Germinal center (tissue), 1 donor: ENCODE data around the gene HGD.
"Not testable (repeated sequence)": the region's sequence is repeated elsewhere in the genome, so short reads cannot be mapped to it uniquely, and the experiment has no call there.

ENCODE experiments used
- DNase-seq: peaks from one replicate; pipeline ENCODE4 v3.0.0; 2012; ENCODE audit warnings: mixed read lengths, low spot score

HGD gene

GRCh38 chr3:120682095-120682681 lies at the start of gene HGD:
HGD (minus strand) TSS chr3:120682239; CDS start chr3:120682111, 128 bp downstream.
- DNase-seq = no peak

- no peak for DNase-seq
Observed at GRCh38 chr3:120730576-120731542, 48.8 kb upstream of the HGD start.

DNA sequence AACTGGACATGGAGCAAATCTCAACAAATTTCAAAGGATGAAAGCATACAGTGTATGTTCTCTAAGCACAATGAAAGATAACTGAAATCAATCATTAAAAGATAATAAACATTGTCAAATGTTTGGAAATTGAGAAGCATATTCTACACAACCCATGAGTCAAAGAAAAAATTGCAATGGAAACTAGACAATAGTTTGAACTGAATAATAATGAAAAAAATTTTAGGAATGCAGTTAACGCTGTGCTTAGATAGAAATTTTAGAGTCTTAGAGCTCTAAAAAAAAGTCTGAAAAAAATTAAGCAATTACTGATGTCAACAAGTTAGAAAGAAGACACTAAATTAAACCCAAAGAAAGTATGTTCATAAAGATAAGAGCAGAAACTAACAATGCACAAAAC lies 44.8 kb upstream of the HGD start:
- DNase-seq = no peak

DNA sequence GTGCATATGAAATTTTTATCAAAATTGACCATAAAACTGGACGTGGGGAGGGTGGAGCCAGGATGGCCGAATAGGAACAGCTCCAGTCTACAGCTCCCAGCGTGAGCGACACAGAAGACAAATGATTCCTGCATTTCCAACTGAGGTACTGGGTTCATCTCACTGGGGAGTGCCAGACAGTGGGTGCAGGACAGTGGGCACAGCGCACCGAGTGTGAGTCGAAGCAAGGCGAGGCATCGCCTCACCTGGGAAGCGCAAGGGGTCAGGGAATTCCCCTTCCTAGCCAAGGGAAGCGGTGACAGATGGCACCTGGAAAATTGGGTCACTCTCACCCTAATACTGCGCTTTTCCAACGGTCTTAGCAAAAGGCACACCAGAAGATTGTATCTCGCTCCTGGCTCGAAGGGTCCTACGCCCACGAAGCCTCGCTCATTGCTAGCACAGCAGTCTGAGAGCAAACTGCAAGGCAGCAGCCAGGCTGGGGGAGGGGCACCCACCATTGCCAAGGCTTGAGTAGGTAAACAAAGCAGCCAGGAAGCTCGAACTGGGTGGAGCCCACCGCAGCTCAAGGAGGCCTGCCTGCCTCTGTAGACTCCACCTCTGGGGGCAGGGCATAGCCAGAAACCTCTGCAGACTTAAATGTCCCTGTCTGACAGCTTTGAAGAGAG lies 37.3 kb upstream of the HGD start:
- not testable (repeated sequence) for DNase-seq

- no peak for DNase-seq
Observed at GRCh38 chr3:120713262-120713661, 31.2 kb upstream of the HGD start.

- DNase-seq = no peak
Observed at GRCh38 chr3:120710369-120710768, 28.3 kb upstream of the HGD start.

DNA sequence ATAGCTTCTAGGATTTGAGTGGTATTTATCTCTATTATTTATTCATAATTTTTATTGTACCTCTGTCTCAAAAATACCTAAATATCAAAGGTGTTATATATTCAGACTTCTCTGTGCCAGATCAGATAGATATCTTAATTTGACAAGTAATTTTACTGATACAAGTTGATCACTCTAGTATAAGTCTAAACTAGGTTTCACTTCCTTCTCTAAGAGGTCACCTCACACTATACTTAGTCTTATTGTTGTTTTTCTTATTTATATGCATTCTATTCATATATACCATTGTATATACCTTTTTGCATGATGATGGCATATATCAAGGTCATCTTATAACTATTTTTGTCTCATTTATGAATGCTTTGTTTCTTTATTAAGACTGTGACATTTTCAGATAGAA lies 26.4 kb upstream of the HGD start:
- peak; percentile 2 for DNase-seq

DNA sequence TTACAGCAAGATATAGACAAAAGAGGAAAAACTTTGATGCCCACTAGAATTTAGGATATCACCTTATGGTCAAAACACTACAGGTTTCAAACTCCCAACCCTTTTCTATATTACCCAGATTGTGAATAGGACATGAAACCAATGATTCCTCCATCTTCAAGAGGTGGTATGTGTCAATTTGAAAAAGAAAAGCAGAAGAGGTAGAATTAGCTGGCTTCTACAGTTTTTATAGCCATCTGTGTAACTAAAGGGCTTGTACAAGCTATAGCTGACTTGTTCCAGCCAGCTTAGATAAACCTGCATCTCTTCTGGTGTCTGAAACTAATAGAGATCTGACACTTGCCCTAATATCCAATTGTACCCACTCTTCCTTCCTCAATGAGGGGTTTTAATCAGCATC lies 24.9 kb upstream of the HGD start:
- no peak for DNase-seq

- no peak for DNase-seq
Observed at GRCh38 chr3:120705884-120706582, 24.0 kb upstream of the HGD start.

DNA sequence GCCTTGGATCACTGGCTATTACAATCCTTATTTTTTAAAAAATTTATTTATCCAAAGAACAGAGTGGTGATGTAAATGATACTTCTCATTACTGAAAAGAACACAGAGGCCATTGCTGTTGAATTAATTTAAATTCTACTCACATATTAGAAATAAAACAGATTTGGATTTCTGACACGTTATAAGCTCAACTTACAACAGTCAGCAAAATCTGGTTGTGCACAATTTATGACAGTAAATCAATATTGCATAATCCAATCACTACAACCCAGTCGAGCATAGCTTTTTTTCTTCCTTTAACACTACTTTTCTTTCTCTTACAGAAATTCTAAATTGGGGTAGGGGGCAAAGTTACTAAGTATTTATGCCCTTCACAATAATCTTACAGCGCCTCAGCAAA lies 17.3 kb upstream of the HGD start:
- DNase-seq = no peak

DNA sequence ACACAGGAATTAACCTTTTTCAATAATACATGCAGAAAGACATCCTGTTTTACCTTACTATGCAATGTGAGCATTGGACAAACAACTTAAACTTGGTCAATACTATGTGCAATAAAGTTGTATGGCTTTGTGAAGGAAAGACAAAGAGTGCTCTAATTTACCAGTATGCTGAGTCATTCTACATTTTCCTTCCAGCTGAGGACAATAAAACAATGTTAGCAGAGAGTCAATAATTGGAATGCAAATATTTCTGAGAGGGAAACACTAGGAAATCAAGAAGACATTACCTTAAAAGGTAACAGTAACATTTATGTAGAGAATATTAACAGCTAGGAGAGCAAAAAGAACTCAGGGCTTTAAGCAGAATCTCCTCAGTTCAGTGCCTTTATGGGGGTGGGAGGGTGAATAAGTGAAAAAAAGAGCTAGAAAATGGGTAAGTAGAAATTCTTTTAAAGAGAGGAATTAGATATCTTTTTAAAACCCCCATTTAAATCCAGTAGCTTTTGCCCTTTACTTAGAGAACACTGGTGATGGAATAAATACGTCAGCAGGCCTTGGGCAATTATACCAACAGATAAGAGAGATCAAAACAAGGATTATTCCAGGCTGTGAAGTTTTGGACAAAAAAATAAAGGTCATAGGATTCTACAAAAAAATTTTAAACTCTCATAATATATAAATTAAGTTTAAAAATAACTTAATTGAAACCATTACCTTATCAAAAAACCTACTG lies 11.6 kb upstream of the HGD start:
- no peak for DNase-seq

DNA sequence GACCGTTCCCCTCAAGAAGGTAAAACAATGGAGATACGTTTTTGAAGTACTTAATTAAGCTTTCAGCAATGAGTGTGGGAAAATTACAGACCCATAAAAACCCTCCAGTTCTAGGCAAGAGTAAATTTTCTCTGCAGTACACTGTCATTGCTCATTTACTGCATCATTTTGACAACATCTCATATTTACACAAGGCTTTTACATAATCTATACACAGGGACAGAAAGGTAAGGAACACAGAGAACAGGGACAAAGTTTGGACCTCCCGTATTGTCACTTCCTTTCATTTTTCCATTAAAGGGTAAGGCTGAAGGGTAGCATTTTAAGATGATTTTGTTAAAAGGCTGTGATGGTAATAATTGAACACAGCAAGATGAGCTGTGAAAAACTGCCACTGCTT lies 7.4 kb upstream of the HGD start:
- no peak for DNase-seq

- peak; percentile 64 for DNase-seq
Observed at GRCh38 chr3:120688121-120688520, 6.1 kb upstream of the HGD start.

DNA sequence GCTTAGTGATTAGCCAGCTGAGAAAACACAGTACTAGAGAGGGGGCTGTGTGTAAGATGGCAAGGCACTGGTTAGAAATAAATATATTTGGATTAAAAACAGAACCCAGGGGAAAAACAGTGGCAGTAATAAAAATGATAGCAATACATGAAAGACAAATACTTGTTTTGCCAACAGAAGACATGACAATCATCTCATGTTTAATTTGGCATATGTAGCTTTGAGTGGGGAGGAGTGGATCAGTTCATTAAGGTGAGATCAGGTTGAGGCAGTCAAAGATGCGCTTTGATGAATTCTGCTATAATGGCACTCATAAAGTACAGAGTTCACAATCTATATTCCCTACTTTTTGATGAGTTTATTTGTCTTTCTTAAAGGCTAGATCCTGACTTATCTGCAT lies 3.4 kb upstream of the HGD start:
- no peak for DNase-seq

GRCh38 chr3:120684896-120685295 lies 2.9 kb upstream of the HGD start:
- no peak for DNase-seq

- no peak for DNase-seq
Observed at GRCh38 chr3:120683671-120684301, 1.7 kb upstream of the HGD start.

DNA sequence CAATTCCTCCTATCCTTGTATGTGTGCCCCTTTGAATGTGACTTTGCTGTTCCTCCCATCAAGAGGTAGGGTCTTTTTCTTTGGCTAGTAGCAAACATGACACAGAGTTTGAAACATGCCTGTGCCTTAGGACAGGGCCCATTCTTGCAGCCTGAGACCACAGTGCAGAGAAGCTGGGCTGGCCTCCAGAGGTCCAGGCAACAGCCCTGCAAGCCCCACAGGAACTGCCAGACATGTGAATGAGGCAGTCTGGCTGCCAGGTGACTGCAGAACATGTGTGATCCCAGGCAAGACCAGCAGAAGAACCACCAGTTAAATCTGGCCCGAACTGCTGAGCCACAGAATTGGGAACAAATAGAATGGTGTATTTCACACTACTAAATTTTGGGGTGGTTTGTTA lies 1.2 kb upstream of the HGD start:
- DNase-seq = no peak

DNA sequence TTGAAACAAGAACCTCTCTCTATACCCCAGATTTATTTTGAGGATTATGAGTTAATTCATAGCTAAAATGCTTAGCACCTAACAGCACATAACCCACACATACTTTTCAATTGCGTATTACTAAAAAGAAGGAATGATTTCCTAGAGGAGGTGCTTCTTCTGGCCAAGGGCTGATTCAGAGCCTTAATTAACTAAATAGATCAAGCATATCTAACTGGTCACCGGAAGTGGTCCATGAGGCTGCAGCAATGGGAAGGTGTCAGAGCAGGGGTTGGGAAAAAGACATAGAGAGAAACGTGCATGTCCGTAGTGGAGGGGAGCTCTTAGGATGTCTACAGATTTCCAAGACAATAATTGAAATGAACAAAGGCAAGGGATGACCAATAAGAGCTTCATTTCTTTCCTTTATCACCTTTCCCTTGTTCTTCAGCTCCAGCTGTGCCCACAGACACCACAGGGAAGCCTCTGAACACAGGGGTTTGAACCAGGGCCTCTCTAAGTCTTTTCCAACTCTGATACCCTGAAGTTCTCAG lies 467 bp downstream of the HGD start:
- DNase-seq = no peak

DNA sequence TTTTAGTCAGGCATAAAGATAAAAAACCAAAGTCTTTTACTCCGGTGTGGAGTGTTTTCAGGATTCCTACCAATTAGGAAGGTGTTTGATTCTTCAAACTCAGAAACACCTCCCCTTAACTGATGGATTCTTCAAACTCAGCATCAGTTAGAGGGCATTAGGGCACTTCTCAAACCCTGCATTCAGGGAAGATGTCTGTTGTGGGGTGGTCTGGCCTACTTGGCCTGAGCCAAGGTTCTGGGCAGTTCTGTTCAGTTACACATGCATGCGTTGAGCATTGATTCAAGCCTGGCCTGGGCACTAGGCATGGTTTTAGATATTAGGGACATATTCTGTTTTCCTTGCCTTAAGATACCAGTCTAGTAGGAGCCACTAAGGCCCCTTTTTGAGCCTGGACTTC lies 1.0 kb downstream of the HGD start:
- no peak for DNase-seq

GRCh38 chr3:120680193-120680894 lies 1.7 kb downstream of the HGD start:
- DNase-seq = peak; percentile 5
